ENCODE measurements around the gene CYP1B1. TPM values are rescaled to one million over a fixed set of nuclear protein-coding genes. Genes with fewer than 3 reads are reported as not detected.

The CYP1B1 gene
- total RNA-seq, 1 experiment from 2014 or later, result 2.6 TPM

- CTCF ChIA-PET, result no interaction called here
- Histone ChIP-seq H3K9ac (ENCODE audit: low read length) (no peak overlapping the region), H3K27ac (ENCODE audit: low read depth, low read length) (no peak overlapping the region), H3K4me3 (replicated peaks in 1 of 2; ENCODE audit: low read depth in 1 of 2, low read length in 2 of 2) (no peak overlapping the region), H4K20me1 (ENCODE audit: insufficient read depth) (no peaks in the 10 kb centered on the region), H3K4me1 (ENCODE audit: control insufficient read depth in 1 of 2, insufficient read depth in 2 of 2, low read length in 2 of 2) (no peaks in the 10 kb centered on the region), H3K9me2 (ENCODE audit: insufficient read depth) (no peaks in the 10 kb centered on the region), H3K36me3 (ENCODE audit: control insufficient read depth in 1 of 2, insufficient read depth in 2 of 2, low read length in 2 of 2) (no peaks in the 10 kb centered on the region), H3K79me2 (ENCODE audit: insufficient read depth, low read length) (no peaks in the 10 kb centered on the region), H3K4me2 (ENCODE audit: low read length) (no peak overlapping the region), H3K27me3 (ENCODE audit: insufficient read depth, low read length) (no peaks in the 10 kb centered on the region), H3K9me3 (ENCODE audit: control insufficient read depth in 1 of 2, insufficient read depth in 1 of 2, low read depth in 1 of 2, low read length in 2 of 2) (no peaks in the 10 kb centered on the region), H2AFZ (ENCODE audit: low read depth, low read length, poor library complexity, severe bottlenecking) (no peak overlapping the region)
- DNase-seq (ENCODE audit: low read depth, low spot score) (no peak), ATAC-seq (no peak)
- TF ChIP-seq RAD21 (IDR thresholded peaks at IDR 0.05; ENCODE audit: low read depth), result no peak
- TF ChIP-seq, protein P1, sequence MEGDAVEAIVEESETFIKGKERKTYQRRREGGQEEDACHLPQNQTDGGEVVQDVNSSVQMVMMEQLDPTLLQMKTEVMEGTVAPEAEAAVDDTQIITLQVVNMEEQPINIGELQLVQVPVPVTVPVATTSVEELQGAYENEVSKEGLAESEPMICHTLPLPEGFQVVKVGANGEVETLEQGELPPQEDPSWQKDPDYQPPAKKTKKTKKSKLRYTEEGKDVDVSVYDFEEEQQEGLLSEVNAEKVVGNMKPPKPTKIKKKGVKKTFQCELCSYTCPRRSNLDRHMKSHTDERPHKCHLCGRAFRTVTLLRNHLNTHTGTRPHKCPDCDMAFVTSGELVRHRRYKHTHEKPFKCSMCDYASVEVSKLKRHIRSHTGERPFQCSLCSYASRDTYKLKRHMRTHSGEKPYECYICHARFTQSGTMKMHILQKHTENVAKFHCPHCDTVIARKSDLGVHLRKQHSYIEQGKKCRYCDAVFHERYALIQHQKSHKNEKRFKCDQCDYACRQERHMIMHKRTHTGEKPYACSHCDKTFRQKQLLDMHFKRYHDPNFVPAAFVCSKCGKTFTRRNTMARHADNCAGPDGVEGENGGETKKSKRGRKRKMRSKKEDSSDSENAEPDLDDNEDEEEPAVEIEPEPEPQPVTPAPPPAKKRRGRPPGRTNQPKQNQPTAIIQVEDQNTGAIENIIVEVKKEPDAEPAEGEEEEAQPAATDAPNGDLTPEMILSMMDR (IDR thresholded peaks at IDR 0.05 in 2 of 3, conservative IDR thresholded peaks at IDR 0.05 in 1 of 3; ENCODE audit: borderline replicate concordance in 1 of 3, insufficient read depth in 1 of 3, low read depth in 2 of 3, low read length in 2 of 3), result no peak
- no peak for TF ChIP-seq ZNF274 (IDR thresholded peaks at IDR 0.05; ENCODE audit: low read depth, low read length)
- no peak for TF ChIP-seq ELF1 (IDR thresholded peaks at IDR 0.05; ENCODE audit: borderline replicate concordance, low read depth)
- TF ChIP-seq CEBPB (IDR thresholded peaks at IDR 0.05; ENCODE audit: low read depth), result no peak
- BruUV-seq (replicated peaks), result no TSS peak
- intact Hi-C loops (cut with micrococcal nuclease), result no loop called here
- POLR2A ChIA-PET, result no interaction called here
- RAD21 ChIA-PET (ENCODE audit: low non-redundant PET in 1 of 2, low total read pairs in 2 of 2, uncharacterized antibody in 2 of 2, unreplicated experiment in 2 of 2), result no interaction called here
Observed at GRCh38 chr2:38026846-38027245, 49.1 kb downstream of the CYP1B1 start.

- H4K20me1 ChIP-seq (ENCODE audit: insufficient read depth), result no peaks in the 10 kb centered on the region
- no peak overlapping the region for H3K27ac ChIP-seq (ENCODE audit: low read depth, low read length)
- RAD21 ChIA-PET (ENCODE audit: low non-redundant PET in 1 of 2, low total read pairs in 2 of 2, uncharacterized antibody in 2 of 2, unreplicated experiment in 2 of 2), result no interaction called here
- no peaks in the 10 kb centered on the region for H3K36me3 ChIP-seq (ENCODE audit: control insufficient read depth in 1 of 2, insufficient read depth in 2 of 2, low read length in 2 of 2)
- no peak for DNase-seq (ENCODE audit: low read depth, low spot score)
- no peak overlapping the region for H2AFZ ChIP-seq (ENCODE audit: low read depth, low read length, poor library complexity, severe bottlenecking)
- BruUV-seq (replicated peaks), result no TSS peak
- no peaks in the 10 kb centered on the region for H3K9me3 ChIP-seq (ENCODE audit: control insufficient read depth in 1 of 2, insufficient read depth in 1 of 2, low read depth in 1 of 2, low read length in 2 of 2)
- no peak for ATAC-seq
- H3K79me2 ChIP-seq (ENCODE audit: insufficient read depth, low read length), result no peaks in the 10 kb centered on the region
- POLR2A ChIA-PET, result no interaction called here
- no peak overlapping the region for H3K9ac ChIP-seq (ENCODE audit: low read length)
- no peaks in the 10 kb centered on the region for H3K4me1 ChIP-seq (ENCODE audit: control insufficient read depth in 1 of 2, insufficient read depth in 2 of 2, low read length in 2 of 2)
- no peak overlapping the region for H3K4me3 ChIP-seq (replicated peaks in 1 of 2; ENCODE audit: low read depth in 1 of 2, low read length in 2 of 2)
- CTCF ChIA-PET, result no interaction called here
- TF ChIP-seq TCF7L2 (IDR thresholded peaks at IDR 0.05; ENCODE audit: borderline replicate concordance, extremely low read depth, insufficient read depth, insufficient read length) (no peak), EZH2 (IDR thresholded peaks at IDR 0.05) (no peak), ELF1 (IDR thresholded peaks at IDR 0.05; ENCODE audit: borderline replicate concordance, low read depth) (no peak), POLR2A (IDR thresholded peaks at IDR 0.05; ENCODE audit: borderline replicate concordance, extremely low read depth, insufficient read depth, insufficient read length) (no peak), POLR2AphosphoS5 (IDR thresholded peaks at IDR 0.05; ENCODE audit: low read depth, low read length) (no peak), SIN3A (IDR thresholded peaks at IDR 0.05; ENCODE audit: low read depth) (no peak), ZFX (IDR thresholded peaks at IDR 0.05) (no peak), CBX3 (IDR thresholded peaks at IDR 0.05; ENCODE audit: low read depth) (no peak)
- TF ChIP-seq, protein P2, sequence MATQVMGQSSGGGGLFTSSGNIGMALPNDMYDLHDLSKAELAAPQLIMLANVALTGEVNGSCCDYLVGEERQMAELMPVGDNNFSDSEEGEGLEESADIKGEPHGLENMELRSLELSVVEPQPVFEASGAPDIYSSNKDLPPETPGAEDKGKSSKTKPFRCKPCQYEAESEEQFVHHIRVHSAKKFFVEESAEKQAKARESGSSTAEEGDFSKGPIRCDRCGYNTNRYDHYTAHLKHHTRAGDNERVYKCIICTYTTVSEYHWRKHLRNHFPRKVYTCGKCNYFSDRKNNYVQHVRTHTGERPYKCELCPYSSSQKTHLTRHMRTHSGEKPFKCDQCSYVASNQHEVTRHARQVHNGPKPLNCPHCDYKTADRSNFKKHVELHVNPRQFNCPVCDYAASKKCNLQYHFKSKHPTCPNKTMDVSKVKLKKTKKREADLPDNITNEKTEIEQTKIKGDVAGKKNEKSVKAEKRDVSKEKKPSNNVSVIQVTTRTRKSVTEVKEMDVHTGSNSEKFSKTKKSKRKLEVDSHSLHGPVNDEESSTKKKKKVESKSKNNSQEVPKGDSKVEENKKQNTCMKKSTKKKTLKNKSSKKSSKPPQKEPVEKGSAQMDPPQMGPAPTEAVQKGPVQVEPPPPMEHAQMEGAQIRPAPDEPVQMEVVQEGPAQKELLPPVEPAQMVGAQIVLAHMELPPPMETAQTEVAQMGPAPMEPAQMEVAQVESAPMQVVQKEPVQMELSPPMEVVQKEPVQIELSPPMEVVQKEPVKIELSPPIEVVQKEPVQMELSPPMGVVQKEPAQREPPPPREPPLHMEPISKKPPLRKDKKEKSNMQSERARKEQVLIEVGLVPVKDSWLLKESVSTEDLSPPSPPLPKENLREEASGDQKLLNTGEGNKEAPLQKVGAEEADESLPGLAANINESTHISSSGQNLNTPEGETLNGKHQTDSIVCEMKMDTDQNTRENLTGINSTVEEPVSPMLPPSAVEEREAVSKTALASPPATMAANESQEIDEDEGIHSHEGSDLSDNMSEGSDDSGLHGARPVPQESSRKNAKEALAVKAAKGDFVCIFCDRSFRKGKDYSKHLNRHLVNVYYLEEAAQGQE (IDR thresholded peaks at IDR 0.05; ENCODE audit: low read depth), result no peak
- TF ChIP-seq, protein P1 (IDR thresholded peaks at IDR 0.05 in 2 of 3, conservative IDR thresholded peaks at IDR 0.05 in 1 of 3; ENCODE audit: borderline replicate concordance in 1 of 3, insufficient read depth in 1 of 3, low read depth in 2 of 3, low read length in 2 of 3), result no peak
- H3K9me2 ChIP-seq (ENCODE audit: insufficient read depth), result no peaks in the 10 kb centered on the region
- no peaks in the 10 kb centered on the region for H3K27me3 ChIP-seq (ENCODE audit: insufficient read depth, low read length)
- intact Hi-C loops (cut with micrococcal nuclease), result no loop called here
- H3K4me2 ChIP-seq (ENCODE audit: low read length), result no peak overlapping the region
Observed at GRCh38 chr2:38021589-38021988, 54.4 kb downstream of the CYP1B1 start.
